ENCODE measurements around the gene HEATR9. TPM values are rescaled to one million over a fixed set of nuclear protein-coding genes. Genes with fewer than 3 reads are reported as not detected.

The HEATR9 gene
- total RNA-seq, 1 donor from 2014 or later, result not detected

GRCh38 chr17:35825206-35825605 is 43.5 kb downstream of the HEATR9 start:
- Mint-ChIP-seq H3K4me1 (ENCODE audit: unreplicated experiment) (no peaks in the 10 kb centered on the region), H3K36me3 (ENCODE audit: low read depth, unreplicated experiment) (peaks cover 20% of the 10 kb centered on the region), H3K9me3 (ENCODE audit: unreplicated experiment) (no peaks in the 10 kb centered on the region), H3K27ac (ENCODE audit: unreplicated experiment) (no peak overlapping the region), H3K4me3 (ENCODE audit: unreplicated experiment) (peak overlapping the region; percentile 67), H3K27me3 (ENCODE audit: unreplicated experiment) (peaks cover 1% of the 10 kb centered on the region)
- DNase-seq (ENCODE audit: low spot score), result no peak
- TF ChIP-seq CTCF (IDR thresholded peaks at IDR 0.05; ENCODE audit: unreplicated experiment), result no peak

- TF ChIP-seq CTCF (IDR thresholded peaks at IDR 0.05; ENCODE audit: unreplicated experiment), result no peak
- Mint-ChIP-seq H3K4me1 (ENCODE audit: unreplicated experiment) (no peaks in the 10 kb centered on the region), H3K27ac (ENCODE audit: unreplicated experiment) (no peak overlapping the region), H3K27me3 (ENCODE audit: unreplicated experiment) (peaks cover 1% of the 10 kb centered on the region), H3K4me3 (ENCODE audit: unreplicated experiment) (no peak overlapping the region), H3K36me3 (ENCODE audit: low read depth, unreplicated experiment) (peaks cover 22% of the 10 kb centered on the region), H3K9me3 (ENCODE audit: unreplicated experiment) (no peaks in the 10 kb centered on the region)
- DNase-seq (ENCODE audit: low spot score), result no peak
Observed at GRCh38 chr17:35821308-35821707, 47.4 kb downstream of the HEATR9 start.

GRCh38 chr17:35819455-35819854 is 49.2 kb downstream of the HEATR9 start:
- Mint-ChIP-seq H3K4me1 (ENCODE audit: unreplicated experiment) (peaks cover 4% of the 10 kb centered on the region), H3K36me3 (ENCODE audit: low read depth, unreplicated experiment) (peaks cover 17% of the 10 kb centered on the region), H3K27me3 (ENCODE audit: unreplicated experiment) (peaks cover 1% of the 10 kb centered on the region), H3K9me3 (ENCODE audit: unreplicated experiment) (no peaks in the 10 kb centered on the region), H3K27ac (ENCODE audit: unreplicated experiment) (no peak overlapping the region), H3K4me3 (ENCODE audit: unreplicated experiment) (no peak overlapping the region)
- no peak for TF ChIP-seq CTCF (IDR thresholded peaks at IDR 0.05; ENCODE audit: unreplicated experiment)
- DNase-seq (ENCODE audit: low spot score), result no peak

GRCh38 chr17:35817196-35817595 is 51.5 kb downstream of the HEATR9 start:
- Mint-ChIP-seq H3K9me3 (ENCODE audit: unreplicated experiment) (no peaks in the 10 kb centered on the region), H3K4me3 (ENCODE audit: unreplicated experiment) (no peak overlapping the region), H3K27ac (ENCODE audit: unreplicated experiment) (no peak overlapping the region), H3K36me3 (ENCODE audit: low read depth, unreplicated experiment) (peaks cover 9% of the 10 kb centered on the region), H3K27me3 (ENCODE audit: unreplicated experiment) (peaks cover 2% of the 10 kb centered on the region), H3K4me1 (ENCODE audit: unreplicated experiment) (peaks cover 6% of the 10 kb centered on the region)
- TF ChIP-seq CTCF (IDR thresholded peaks at IDR 0.05; ENCODE audit: unreplicated experiment), result no peak
- no peak for DNase-seq (ENCODE audit: low spot score)

GRCh38 chr17:35816723-35817122 is 52.0 kb downstream of the HEATR9 start:
- DNase-seq (ENCODE audit: low spot score), result no peak
- no peak overlapping the region for H3K4me3 Mint-ChIP-seq (ENCODE audit: unreplicated experiment)
- H3K36me3 Mint-ChIP-seq (ENCODE audit: low read depth, unreplicated experiment), result peaks cover 9% of the 10 kb centered on the region
- H3K4me1 Mint-ChIP-seq (ENCODE audit: unreplicated experiment), result peaks cover 6% of the 10 kb centered on the region
- peaks cover 2% of the 10 kb centered on the region for H3K27me3 Mint-ChIP-seq (ENCODE audit: unreplicated experiment)
- no peak for TF ChIP-seq CTCF (IDR thresholded peaks at IDR 0.05; ENCODE audit: unreplicated experiment)
- no peak overlapping the region for H3K27ac Mint-ChIP-seq (ENCODE audit: unreplicated experiment)
- no peaks in the 10 kb centered on the region for H3K9me3 Mint-ChIP-seq (ENCODE audit: unreplicated experiment)

Measured in endothelial cell (in vitro differentiated cells).